Aorta (tissue), 5 donors: ENCODE data around the gene MLX. TPM values are rescaled to one million over a fixed set of nuclear protein-coding genes. Genes with fewer than 3 reads are reported as not detected.

Experiments
- ATAC-seq: fragments of 200-7000 bp; cut with Tn5 transposase; one replicate; pipeline ENCODE4 v1.9.1; 2022; ENCODE audit warnings: moderate library complexity; ENCODE audit not compliant: low FRiP score
- DNase-seq, 2 donors: peaks; one replicate each; pipeline ENCODE4 v3.0.0-alpha.2; 2020
- H3K27ac ChIP-seq, 2 donors: one replicate each; pipeline ENCODE4 v1.5.1; 2013; ENCODE audit warnings: low read length in 2 of 2, mild to moderate bottlenecking in 2 of 2, moderate library complexity in 2 of 2, control low read depth in 1 of 2, inconsistent platforms in 1 of 2, low read depth in 1 of 2
- H3K27me3 ChIP-seq, 2 donors: one replicate each; pipeline ENCODE4 v1.6.1; 2013; ENCODE audit warnings: control low read depth in 1 of 2, low read length in 1 of 2, mild to moderate bottlenecking in 1 of 2, moderate library complexity in 1 of 2; ENCODE audit not compliant: insufficient read depth in 2 of 2, control insufficient read depth in 1 of 2
- H3K36me3 ChIP-seq, 2 donors: one replicate each; pipeline ENCODE4 v1.6.1; 2013; ENCODE audit warnings: control low read depth in 1 of 2, low read length in 1 of 2, mild to moderate bottlenecking in 1 of 2; ENCODE audit not compliant: insufficient read depth in 2 of 2, control insufficient read depth in 1 of 2
- H3K4me1 ChIP-seq, 2 donors: one replicate each; pipeline ENCODE4 v1.6.1; 2013; ENCODE audit warnings: low read length in 2 of 2, control low read depth in 1 of 2, mild to moderate bottlenecking in 1 of 2, moderate library complexity in 1 of 2; ENCODE audit not compliant: insufficient read depth in 2 of 2, control insufficient read depth in 1 of 2
- H3K4me3 ChIP-seq, 2 donors: one replicate each; pipeline ENCODE4 v1.5.1; 2013; ENCODE audit warnings: low read length in 2 of 2, control low read depth in 1 of 2, mild to moderate bottlenecking in 1 of 2
- H3K9me3 ChIP-seq: one replicate; pipeline ENCODE4 v1.6.1; 2013; ENCODE audit warnings: mild to moderate bottlenecking, low read length; ENCODE audit not compliant: control insufficient read depth
- WGBS, 2 donors: extraction: QIAGEN DNeasy Blood & Tissue Kit; methylation state at CpG; one replicate each; pipeline ENCODE4 v1.1.7; 2013; 5-methylcytosine and 5-hydroxymethylcytosine counted together
- intact Hi-C, 2 donors: fragments of 100-400 bp; cut with DNase I; formaldehyde crosslinking; loops; one replicate each; pipeline versions ENCODE4 v1.14.2 to v1.15.0; 2022
- polyA plus RNA-seq, 2 donors: library from polyadenylated mRNA; stranded (reverse); fragments of 200-250 nt; gene quantifications; one replicate each; pipeline ENCODE4 v1.2.3, GENCODE V29; 2013
- total RNA-seq, 2 donors: library from RNA; stranded (reverse); fragmentation: NEBNext Ultra II Directional; extraction: Animal tissue kit (Norgen Biotek cat#: 25700); gene quantifications; one replicate each; pipeline ENCODE4 v1.2.1, GENCODE V29; 2021
- donor health status: healthy with polysubstance abuse.
- donor health status: Bipolar disorder and iron deficiency.
- donor health status: DM: no; HTN: no; CAD: no.
- donor health status: DM: no; HTN: no; CAD: no.
- donor health status: DM: yes; HTN: yes; CAD: no.

Gene MLX
- total and polyA plus RNA-seq, 4 donors = 31.9 to 38.6 (median 34.0) TPM

DNA sequence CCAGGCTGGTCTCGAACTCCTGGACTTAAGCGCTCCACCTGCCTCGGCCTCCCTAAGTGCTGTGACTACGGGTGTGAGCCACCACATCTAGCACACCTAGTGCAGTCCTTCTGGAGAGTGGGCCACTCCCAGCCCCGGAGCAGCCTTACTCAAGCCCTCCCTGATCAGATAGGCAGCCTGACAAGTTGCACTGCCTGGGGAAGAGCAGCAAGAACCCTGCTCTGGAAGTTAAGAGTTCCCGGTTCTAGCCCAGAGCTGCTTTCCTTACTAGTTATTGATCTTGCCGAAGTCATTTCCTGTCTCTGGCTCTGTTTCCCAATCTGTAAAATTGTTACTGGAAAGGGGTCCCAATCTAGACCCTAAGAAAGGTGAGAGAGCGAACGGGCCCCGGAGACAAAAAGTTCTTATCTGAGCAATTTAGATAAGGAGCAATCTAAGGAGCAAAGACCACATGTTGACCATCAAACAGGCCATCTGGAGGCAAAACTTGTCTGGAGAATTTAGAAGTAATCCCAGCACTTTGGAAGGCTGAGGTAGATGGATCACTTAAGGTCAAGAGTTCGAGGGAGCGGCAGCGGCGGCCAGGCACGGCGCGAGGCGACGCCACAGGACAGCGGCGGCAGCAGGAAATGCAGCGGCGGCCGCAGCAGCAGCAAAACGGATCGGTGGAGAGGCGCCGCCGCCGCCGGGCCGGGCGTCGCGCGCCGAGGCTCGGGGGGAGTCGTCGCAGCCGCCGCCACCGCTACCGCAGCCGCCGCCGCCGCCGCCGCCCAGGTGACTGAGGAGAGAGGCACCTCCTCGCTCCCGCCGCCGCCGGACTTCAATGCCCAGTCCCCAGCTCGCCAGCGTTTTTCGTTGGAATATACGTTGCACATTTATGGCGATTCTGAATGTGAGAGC, 35.2 kb upstream of the MLX start:
- Histone ChIP-seq H3K27me3 (no peaks in the 10 kb centered on the region), H3K36me3 (no peaks in the 10 kb centered on the region), H3K4me1 (no peaks in the 10 kb centered on the region), H3K9me3 (no peaks in the 10 kb centered on the region), H3K4me3 (peak overlapping the region; percentile 21 to 52), H3K27ac (peak overlapping the region; percentile 69 to 85)
- ATAC-seq (peak; percentile 34), DNase-seq (peak; percentile 78 to 88)
- 12 to 25% methylated on average over 28 to 60 of the region's 60 CpGs for WGBS, 2 donors
- intact Hi-C loops = no loop called here

DNA sequence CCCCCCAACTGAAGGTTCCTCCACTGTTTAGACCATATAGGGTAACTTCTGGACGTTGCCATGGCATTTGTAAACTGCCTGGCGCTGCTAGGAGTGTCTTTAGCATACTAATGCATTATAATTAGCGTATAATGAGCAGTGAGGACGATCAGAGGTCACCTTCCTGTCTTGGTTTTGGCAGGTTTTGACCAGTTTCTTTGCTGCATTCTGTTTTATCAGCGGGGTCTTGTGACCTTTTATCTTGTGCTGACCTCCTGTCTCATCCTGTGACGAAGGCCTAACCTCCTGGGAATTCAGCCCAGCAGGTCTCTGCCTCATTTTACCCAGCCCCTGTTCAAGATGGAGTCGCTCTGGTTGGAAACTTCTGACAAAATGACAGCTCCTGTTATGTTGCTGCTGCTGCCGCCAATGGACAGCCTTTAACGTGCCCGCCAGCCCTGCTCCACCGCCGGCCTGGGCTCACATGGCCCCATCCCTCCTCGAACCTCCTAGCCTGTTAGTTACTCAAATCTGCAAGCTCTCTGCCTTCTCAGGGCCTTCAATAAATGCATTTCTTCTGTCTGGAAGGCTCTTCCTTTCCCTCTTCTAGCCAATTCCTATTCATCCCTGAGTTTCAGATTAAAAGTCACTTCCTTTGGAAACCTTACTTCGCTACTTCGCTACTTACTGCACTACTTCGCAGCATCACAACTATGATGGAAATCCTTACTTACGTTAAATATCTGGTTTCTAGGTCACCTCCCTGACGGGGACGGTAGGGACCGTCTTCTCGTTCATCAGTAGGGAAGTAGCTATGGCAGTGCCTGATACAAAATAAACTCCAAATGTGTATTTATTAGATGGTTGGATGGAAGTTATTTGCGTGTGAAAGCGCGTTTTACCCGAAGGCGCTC, 31.5 kb upstream of the MLX start:
- ATAC-seq (no peak), DNase-seq (no peak)
- no peaks in the 10 kb centered on the region for H3K4me1 ChIP-seq
- H3K27ac ChIP-seq = peak overlapping the region in 1 of 2 donors; percentile 87
- H3K4me3 ChIP-seq = no peak overlapping the region
- intact Hi-C loops = loop anchor here in 1 of 2 donors (1.0 kb wide), 1 partner anchor 19 kb away; no protein-coding TSS in a partner anchor
- H3K36me3 ChIP-seq = no peaks in the 10 kb centered on the region
- no peaks in the 10 kb centered on the region for H3K9me3 ChIP-seq
- WGBS, 2 donors = 40% methylated on average over 26 of the region's 26 CpGs
- H3K27me3 ChIP-seq = no peaks in the 10 kb centered on the region

- DNase-seq = peak; percentile 99
- H3K9me3 ChIP-seq = no peaks in the 10 kb centered on the region
Measured at GRCh38 chr17:42536048-42536371, 30.9 kb upstream of the MLX start, which contains the start of gene NAGLU. Gene NAGLU, plus strand, starts transcription at chr17:42536241. Its CDS starts 32 bp downstream, at chr17:42536273.

GRCh38 chr17:42536372-42537155, 30.3 kb upstream of the MLX start:
- intact Hi-C loops = loop anchor here in 1 of 2 donors (1.0 kb wide), 1 partner anchor 18 kb away; no protein-coding TSS in a partner anchor
- no peaks in the 10 kb centered on the region for H3K4me1 ChIP-seq
- no peaks in the 10 kb centered on the region for H3K27me3 ChIP-seq
- peaks cover 0 to 3% of the 10 kb centered on the region in 2 donors for H3K36me3 ChIP-seq
- 1% methylated on average over 48 to 65 of the region's 65 CpGs for WGBS, 2 donors
- H3K9me3 ChIP-seq = no peaks in the 10 kb centered on the region
- peak; percentile 93 to 96 for DNase-seq
- H3K27ac ChIP-seq = peak overlapping the region in 1 of 2 donors; percentile 55
- ATAC-seq = peak; percentile 77
- H3K4me3 ChIP-seq = peak overlapping the region; percentile 77 to 81

More at GRCh38 chr17:42536048-42536371, 30.9 kb upstream of the MLX start, which contains the start of gene NAGLU:
- intact Hi-C loops = loop anchor here in 1 of 2 donors (1.0 kb wide), 1 partner anchor 18 kb away; no protein-coding TSS in a partner anchor
- Histone ChIP-seq H3K27ac (peak within 1 kb of the TSS in 1 of 2 donors; percentile 87), H3K4me3 (peak within 1 kb of the TSS; percentile 77 to 81), H3K4me1 (no peaks in the 10 kb centered on the region), H3K36me3 (no peaks in the 10 kb centered on the region), H3K27me3 (no peaks in the 10 kb centered on the region)
- WGBS, 2 donors = 1% methylated on average over 31 to 40 of the region's 40 CpGs
- ATAC-seq = peak; percentile 93

GRCh38 chr17:42537156-42537805, 29.6 kb upstream of the MLX start:
- intact Hi-C loops = no loop called here
- peak overlapping the region in 1 of 2 donors; percentile 2 for H3K4me3 ChIP-seq
- ATAC-seq = peak; percentile 1

DNA sequence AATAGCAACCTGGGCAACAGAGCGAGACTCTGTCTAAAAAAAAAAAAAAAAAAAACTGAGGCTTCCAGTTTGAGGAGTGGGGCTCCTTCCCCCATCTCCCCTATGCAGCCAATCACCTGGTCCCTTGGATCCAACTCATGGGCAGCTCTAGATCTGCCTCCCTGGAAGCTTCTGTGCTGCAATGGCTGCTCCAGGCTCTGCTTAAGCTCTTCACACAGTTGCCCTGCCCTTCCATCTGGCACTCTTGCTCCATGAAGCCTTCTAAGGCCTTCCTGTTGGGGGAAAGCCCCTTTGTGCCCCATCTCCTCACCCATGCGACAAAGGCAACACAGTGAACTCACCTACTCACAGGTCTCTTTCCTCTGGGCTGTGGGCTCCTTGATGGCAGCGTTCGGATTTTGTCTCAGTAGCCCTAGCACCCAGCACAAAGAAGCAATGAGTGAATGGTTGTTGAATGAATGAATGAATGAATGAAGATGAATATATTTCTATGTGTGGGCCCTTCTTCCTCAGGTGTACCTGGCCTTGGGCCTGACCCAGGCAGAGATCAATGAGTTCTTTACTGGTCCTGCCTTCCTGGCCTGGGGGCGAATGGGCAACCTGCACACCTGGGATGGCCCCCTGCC, 29.0 kb upstream of the MLX start:
- DNase-seq = no peak
- Histone ChIP-seq H3K9me3 (no peaks in the 10 kb centered on the region), H3K4me3 (no peak overlapping the region), H3K4me1 (no peaks in the 10 kb centered on the region), H3K36me3 (peaks cover 0 to 4% of the 10 kb centered on the region in 2 donors), H3K27me3 (no peaks in the 10 kb centered on the region), H3K27ac (no peak overlapping the region)
- intact Hi-C loops = no loop called here
- no peak for ATAC-seq
- 94 to 100% methylated on average over 5 of the region's 5 CpGs for WGBS, 2 donors

More at GRCh38 chr17:42537156-42537805, 29.6 kb upstream of the MLX start:
- peak overlapping the region in 1 of 2 donors; percentile 55 for H3K27ac ChIP-seq
- H3K9me3 ChIP-seq = no peaks in the 10 kb centered on the region
- 84% methylated on average over 30 to 31 of the region's 31 CpGs for WGBS, 2 donors
- H3K4me1 ChIP-seq = no peaks in the 10 kb centered on the region
- DNase-seq = no peak
- peaks cover 0 to 4% of the 10 kb centered on the region in 2 donors for H3K36me3 ChIP-seq
- no peaks in the 10 kb centered on the region for H3K27me3 ChIP-seq

DNA sequence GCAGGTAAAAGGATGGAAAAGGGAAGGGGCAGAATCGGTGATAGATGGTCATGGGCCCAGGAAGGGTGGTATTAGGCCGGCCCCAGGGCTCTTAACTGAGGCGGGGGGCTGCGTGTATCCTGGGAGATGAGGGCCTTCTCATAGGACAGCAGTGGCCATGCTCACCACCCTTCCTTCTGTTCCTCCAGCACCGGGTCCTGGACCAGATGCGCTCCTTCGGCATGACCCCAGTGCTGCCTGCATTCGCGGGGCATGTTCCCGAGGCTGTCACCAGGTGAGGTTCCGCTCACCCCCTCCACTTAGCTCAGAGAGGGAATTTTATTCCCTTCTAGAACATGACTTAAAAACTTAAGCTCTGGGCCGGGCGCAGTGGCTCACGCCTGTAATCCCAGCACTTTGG, 28.4 kb upstream of the MLX start:
- DNase-seq = no peak
- H3K36me3 ChIP-seq = peaks cover 0 to 4% of the 10 kb centered on the region in 2 donors
- intact Hi-C loops = no loop called here
- no peak for ATAC-seq
- no peak overlapping the region for H3K27ac ChIP-seq
- WGBS, 2 donors = 94 to 96% methylated on average over 14 of the region's 14 CpGs
- H3K4me3 ChIP-seq = no peak overlapping the region
- no peaks in the 10 kb centered on the region for H3K27me3 ChIP-seq
- H3K9me3 ChIP-seq = no peaks in the 10 kb centered on the region
- no peaks in the 10 kb centered on the region for H3K4me1 ChIP-seq
